Spleen (tissue), 7 donors: Measurements from ENCODE around the gene ELOVL2.

ENCODE experiments used
- CTCF ChIP-seq, 11 experiments: fragments of 200-600 bp in 7 of 11; fragments of 450-650 bp in 4 of 11; sonication (generic) in 4 of 11; IDR thresholded peaks in 8 of 11; conservative IDR thresholded peaks in 3 of 11; 1 replicate in 7 of 11; 2 replicates in 4 of 11; pipeline versions ENCODE4 v1.4.0 to v1.8.0; 2016 to 2021; ENCODE audit warnings: antibody characterized with exemption in 11 of 11, inconsistent platforms in 4 of 11, mild to moderate bottlenecking in 1 of 11
- POLR2A ChIP-seq, 3 donors: fragments of 450-650 bp; IDR thresholded peaks; one replicate each; pipeline ENCODE4 v1.5.1; 2017; ENCODE audit warnings: antibody characterized with exemption in 3 of 3, mild to moderate bottlenecking in 1 of 3
- donor health status: DM: no; HTN: no; CAD: no; lungs with moderate emphysema.
- donor health status: DM: no; HTN: no; CAD: no.
- donor health status: DM: no; HTN: no; CAD: no.

GRCh38 chr6:11012976-11013720 is 31.0 kb downstream of the ELOVL2 start:
- TF ChIP-seq POLR2A (IDR thresholded peaks at IDR 0.05) (no peak), CTCF (IDR thresholded peaks at IDR 0.05 in 8 of 11, conservative IDR thresholded peaks at IDR 0.05 in 3 of 11) (no peak)
